Activated CD8-positive, alpha-beta T cell treated with anti-CD3 and anti-CD28 coated beads, Interleukin-2, amount 10 ng/mL, durations not matched to agents 7 days and 5 days (primary cell): ENCODE data around the gene SLC9A1. TPM values are rescaled to one million over a fixed set of nuclear protein-coding genes. Genes with fewer than 3 reads are reported as not detected.

Source experiments
- ATAC-seq: fragments of 150-1000 bp; cut with Tn5 transposase; one replicate; pipeline ENCODE4 v1.10.0; 2021; ENCODE audit warnings: moderate library complexity
- CTCF ChIA-PET: fragments of 350-600 bp; sonication (Branson Sonifier 250); formaldehyde crosslinking; loops from one replicate; lab custom pipeline; 2021; ENCODE audit warnings: antibody characterized with exemption; lab: Charles Lee
- POLR2A ChIA-PET: fragments of 350-600 bp; sonication (Branson Sonifier 250); formaldehyde crosslinking; loops from one replicate; lab custom pipeline; 2021; ENCODE audit warnings: antibody characterized with exemption; lab: Charles Lee
- DNase-seq: peaks from one replicate; pipeline ENCODE4 v3.0.0-alpha.2; 2020
- H3K27ac Mint-ChIP-seq: one replicate; pipeline ENCODE4 v1.8.0; 2021; ENCODE audit warnings: mild to moderate bottlenecking, mixed read lengths
- H3K27me3 Mint-ChIP-seq: one replicate; pipeline ENCODE4 v1.8.0; 2021; ENCODE audit warnings: low read depth, mixed read lengths
- H3K36me3 Mint-ChIP-seq: one replicate; pipeline ENCODE4 v1.8.0; 2021; ENCODE audit warnings: low read depth, mixed read lengths
- H3K4me1 Mint-ChIP-seq: one replicate; pipeline ENCODE4 v1.8.0; 2021; ENCODE audit warnings: low read depth, mixed read lengths
- H3K4me3 Mint-ChIP-seq: one replicate; pipeline ENCODE4 v1.8.0; 2021; ENCODE audit warnings: mild to moderate bottlenecking, mixed read lengths
- H3K9me3 Mint-ChIP-seq: one replicate; pipeline ENCODE4 v1.8.0; 2022; ENCODE audit warnings: mixed read lengths; ENCODE audit not compliant: insufficient read depth
- total RNA-seq, 2 experiments: library from RNA; stranded (reverse); gene quantifications; one replicate each; pipeline ENCODE4 v1.2.3, GENCODE V29; 2021

SLC9A1 gene
- total RNA-seq, 2 experiments from 2014 or later: 28.3 to 29.0 TPM

GRCh38 chr1:27150641-27151040 is 4.3 kb downstream of the SLC9A1 start:
- CTCF ChIA-PET: interaction anchor here (1.0 to 7.4 kb wide), 4 partner anchors 11 to 49 kb away, joined by 3 to 110 read pairs (median 4); no protein-coding TSS in a partner anchor
- peaks cover 59% of the 10 kb centered on the region for H3K4me1 Mint-ChIP-seq
- H3K27ac Mint-ChIP-seq: no peak overlapping the region

DNA sequence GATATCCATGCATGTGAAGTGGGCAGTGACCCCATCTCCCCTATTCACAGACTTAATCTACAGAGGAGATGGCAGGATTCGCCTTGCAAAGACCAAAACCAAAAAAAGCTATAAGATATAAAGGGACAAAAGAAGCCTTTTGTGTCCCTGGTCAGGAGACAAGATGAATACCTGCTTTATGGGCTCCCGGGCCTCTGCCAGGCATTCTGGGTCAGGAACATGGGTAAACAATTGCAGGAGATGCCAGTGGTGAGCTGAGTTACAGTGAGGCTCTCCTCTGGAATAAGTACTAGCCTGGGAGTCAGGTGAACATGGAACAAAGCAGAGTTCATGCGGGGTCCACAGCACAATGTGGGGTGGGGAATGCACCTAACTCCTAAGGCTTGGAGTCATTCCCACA is 4.7 kb downstream of the SLC9A1 start:
- H3K27me3 Mint-ChIP-seq: no peaks in the 10 kb centered on the region
- no peak for DNase-seq
- no peak overlapping the region for H3K27ac Mint-ChIP-seq
- no peak for ATAC-seq
- peaks cover 11% of the 10 kb centered on the region for H3K36me3 Mint-ChIP-seq
- H3K9me3 Mint-ChIP-seq: no peaks in the 10 kb centered on the region
- peaks cover 55% of the 10 kb centered on the region for H3K4me1 Mint-ChIP-seq
- H3K4me3 Mint-ChIP-seq: no peak overlapping the region
- ChIA-PET CTCF (interaction anchor here (0.6 to 7.4 kb wide), 5 partner anchors 10 to 231 kb away, joined by 3 to 110 read pairs (median 3); no protein-coding TSS in a partner anchor), POLR2A (interaction anchor here (0.6 to 1.0 kb wide), 4 partner anchors 14 to 113 kb away, joined by 3 read pairs; no protein-coding TSS in a partner anchor)

More at GRCh38 chr1:27150641-27151040, 4.3 kb downstream of the SLC9A1 start:
- no peak for DNase-seq
- POLR2A ChIA-PET: interaction anchor here (0.6 to 0.7 kb wide), 2 partner anchors 15 to 17 kb away, joined by 3 read pairs; no protein-coding TSS in a partner anchor
- Mint-ChIP-seq H3K4me3 (no peak overlapping the region), H3K9me3 (no peaks in the 10 kb centered on the region), H3K27me3 (no peaks in the 10 kb centered on the region), H3K36me3 (peaks cover 8% of the 10 kb centered on the region)
- no peak for ATAC-seq

DNA sequence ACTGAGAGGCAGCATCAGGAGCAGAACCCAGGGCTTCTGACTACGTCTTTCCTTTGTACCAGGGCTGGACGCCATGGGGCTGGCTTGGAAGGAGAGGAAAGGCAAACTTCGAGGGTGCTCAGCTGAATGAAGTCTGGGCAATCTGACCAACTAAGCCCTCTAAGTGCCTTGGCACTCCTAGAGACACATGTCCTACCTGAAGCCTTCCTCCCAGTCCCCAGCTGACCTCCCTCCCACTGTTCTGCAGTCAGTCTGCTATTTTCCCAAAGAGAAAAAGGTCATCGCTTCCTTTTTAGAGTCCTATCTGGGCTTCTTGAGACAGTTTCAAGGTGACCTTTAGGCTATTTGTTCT is 5.2 kb downstream of the SLC9A1 start:
- Mint-ChIP-seq H3K27me3 (no peaks in the 10 kb centered on the region), H3K4me3 (no peak overlapping the region), H3K9me3 (no peaks in the 10 kb centered on the region), H3K27ac (no peak overlapping the region), H3K4me1 (peaks cover 53% of the 10 kb centered on the region), H3K36me3 (peaks cover 14% of the 10 kb centered on the region)
- DNase-seq (no peak), ATAC-seq (no peak)
- ChIA-PET POLR2A (interaction anchor here (1.0 to 1.7 kb wide), 3 partner anchors 13 to 113 kb away, joined by 3 to 8 read pairs (median 3); no protein-coding TSS in a partner anchor), CTCF (interaction anchor here (0.6 to 7.4 kb wide), 5 partner anchors 10 to 231 kb away, joined by 3 to 110 read pairs (median 5); no protein-coding TSS in a partner anchor)

DNA sequence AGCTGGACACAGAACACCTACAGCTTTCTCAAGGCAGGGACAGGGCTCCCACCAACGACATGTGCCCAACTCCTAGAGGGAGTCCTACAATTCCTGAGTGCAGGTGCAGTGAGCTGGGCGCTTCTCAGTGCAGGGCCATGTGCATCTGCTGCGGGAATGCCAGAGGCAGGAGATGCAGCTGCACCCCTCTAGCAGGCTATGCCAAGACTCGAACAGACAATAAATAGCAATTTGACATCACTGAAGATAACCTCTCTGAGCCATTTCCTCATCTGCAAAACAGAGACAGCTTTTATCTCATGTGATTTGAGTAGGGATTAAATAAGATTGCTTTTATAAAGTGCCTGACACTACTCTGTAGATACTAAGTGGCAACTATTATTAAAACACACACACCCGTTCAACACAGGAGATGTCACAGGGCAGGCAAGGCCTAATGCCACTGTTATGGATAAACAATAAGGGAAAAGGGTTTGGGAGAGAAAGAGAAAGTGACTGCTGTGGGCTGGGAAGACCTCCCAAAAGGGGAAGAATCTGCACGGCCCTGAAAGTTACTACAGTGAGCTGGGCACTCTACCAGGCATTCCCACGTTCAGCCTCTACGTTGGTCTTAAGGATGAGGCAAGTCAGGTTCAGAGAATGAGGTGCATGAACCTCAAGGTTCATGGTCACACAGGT is 5.7 kb downstream of the SLC9A1 start:
- Mint-ChIP-seq H3K9me3 (no peaks in the 10 kb centered on the region), H3K4me3 (no peak overlapping the region), H3K27ac (no peak overlapping the region), H3K4me1 (peaks cover 49% of the 10 kb centered on the region), H3K27me3 (no peaks in the 10 kb centered on the region), H3K36me3 (peaks cover 14% of the 10 kb centered on the region)
- no peak for DNase-seq
- ChIA-PET CTCF (interaction anchor here (0.8 to 7.4 kb wide), 5 partner anchors 9 to 148 kb away, joined by 3 to 110 read pairs (median 4); no protein-coding TSS in a partner anchor), POLR2A (interaction anchor here (1.0 to 1.7 kb wide), 3 partner anchors 12 to 112 kb away, joined by 3 to 8 read pairs (median 3); no protein-coding TSS in a partner anchor)
- ATAC-seq: no peak

DNA sequence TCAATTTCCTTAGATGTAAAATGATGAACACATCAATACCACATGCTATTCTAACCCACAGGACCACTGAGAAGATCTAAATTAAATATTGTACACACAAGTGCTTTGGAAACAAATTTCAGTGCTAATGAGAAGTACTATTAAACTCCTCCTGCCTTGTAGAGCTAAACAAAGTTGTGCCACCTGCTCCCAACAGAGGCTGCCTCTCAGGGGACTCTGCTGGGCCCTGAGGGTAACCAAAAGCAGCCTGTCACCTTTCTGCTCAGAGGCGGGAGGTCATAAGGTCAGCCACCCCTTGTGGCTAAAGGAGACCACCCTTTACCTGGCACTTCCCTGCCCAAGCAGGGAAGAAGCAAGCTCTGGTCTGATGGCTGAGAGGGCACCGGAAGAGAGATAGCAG is 6.3 kb downstream of the SLC9A1 start:
- Mint-ChIP-seq H3K4me3 (no peak overlapping the region), H3K27ac (no peak overlapping the region)

DNA sequence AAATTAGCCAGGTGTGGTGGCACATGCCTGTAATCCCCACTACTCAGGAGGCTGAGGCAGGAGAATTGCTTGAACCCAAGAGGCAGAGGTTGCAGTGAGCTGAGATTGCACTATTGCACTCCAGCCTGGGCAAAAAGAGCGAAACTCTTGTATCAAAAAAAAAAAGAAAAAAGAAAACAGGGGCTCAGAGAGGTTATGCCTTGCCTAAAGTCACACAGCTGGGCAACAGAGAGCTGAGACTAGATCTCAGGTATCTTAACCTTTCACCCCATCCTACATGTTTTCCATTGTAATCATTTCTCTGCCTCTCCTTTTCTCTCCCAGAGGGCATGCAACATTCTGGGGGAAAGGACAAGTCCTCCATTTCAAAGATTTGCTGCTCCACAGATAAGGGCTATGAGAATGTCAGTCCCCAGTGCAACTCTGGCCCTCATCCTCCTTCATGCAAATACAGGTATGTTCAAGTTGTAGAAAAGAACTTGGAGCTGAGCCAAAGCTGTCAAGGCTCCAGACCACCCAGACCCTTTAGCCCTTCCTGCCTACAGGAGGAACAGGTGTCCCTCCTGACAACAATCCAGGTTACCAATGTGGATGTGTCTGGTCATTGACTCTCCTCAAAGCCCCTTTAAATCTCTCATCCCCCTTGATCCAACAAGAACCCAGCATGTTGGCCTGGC is 6.9 kb downstream of the SLC9A1 start:
- ATAC-seq (no peak), DNase-seq (no peak)
- Mint-ChIP-seq H3K27ac (no peak overlapping the region), H3K27me3 (no peaks in the 10 kb centered on the region), H3K36me3 (peaks cover 14% of the 10 kb centered on the region), H3K9me3 (no peaks in the 10 kb centered on the region), H3K4me3 (no peak overlapping the region), H3K4me1 (peaks cover 42% of the 10 kb centered on the region)
- ChIA-PET CTCF (interaction anchor here (1.0 to 7.4 kb wide), 3 partner anchors 8 to 102 kb away, joined by 3 to 110 read pairs (median 5); no protein-coding TSS in a partner anchor), POLR2A (interaction anchor here (1.7 kb wide), 1 partner anchor 11 kb away, joined by 8 read pairs; no protein-coding TSS in a partner anchor)

More for the DNA sequence above, 6.3 kb downstream of the SLC9A1 start:
- H3K4me1 Mint-ChIP-seq: peaks cover 43% of the 10 kb centered on the region
- ChIA-PET CTCF (interaction anchor here (0.8 to 7.4 kb wide), 6 partner anchors 9 to 148 kb away, joined by 3 to 110 read pairs (median 4); no protein-coding TSS in a partner anchor), POLR2A (interaction anchor here (1.7 kb wide), 1 partner anchor 11 kb away, joined by 8 read pairs; no protein-coding TSS in a partner anchor)
- no peaks in the 10 kb centered on the region for H3K27me3 Mint-ChIP-seq
- DNase-seq (no peak), ATAC-seq (no peak)
- no peaks in the 10 kb centered on the region for H3K9me3 Mint-ChIP-seq
- H3K36me3 Mint-ChIP-seq: peaks cover 14% of the 10 kb centered on the region

GRCh38 chr1:27145934-27146354 is 9.0 kb downstream of the SLC9A1 start:
- Mint-ChIP-seq H3K4me3 (no peak overlapping the region), H3K9me3 (no peaks in the 10 kb centered on the region), H3K27me3 (no peaks in the 10 kb centered on the region), H3K27ac (no peak overlapping the region), H3K36me3 (peaks cover 12% of the 10 kb centered on the region), H3K4me1 (peaks cover 34% of the 10 kb centered on the region)
- DNase-seq (no peak), ATAC-seq (no peak)
- ChIA-PET POLR2A (interaction anchor here (2.6 kb wide), 1 partner anchor 9 kb away, joined by 18 read pairs; the partner anchor contains the start of gene SLC9A1), CTCF (interaction anchor here (1.3 to 2.6 kb wide), 3 partner anchors 9 to 101 kb away, joined by 4 to 7 read pairs (median 7); partner anchors contain the start of gene SLC9A1)

DNA sequence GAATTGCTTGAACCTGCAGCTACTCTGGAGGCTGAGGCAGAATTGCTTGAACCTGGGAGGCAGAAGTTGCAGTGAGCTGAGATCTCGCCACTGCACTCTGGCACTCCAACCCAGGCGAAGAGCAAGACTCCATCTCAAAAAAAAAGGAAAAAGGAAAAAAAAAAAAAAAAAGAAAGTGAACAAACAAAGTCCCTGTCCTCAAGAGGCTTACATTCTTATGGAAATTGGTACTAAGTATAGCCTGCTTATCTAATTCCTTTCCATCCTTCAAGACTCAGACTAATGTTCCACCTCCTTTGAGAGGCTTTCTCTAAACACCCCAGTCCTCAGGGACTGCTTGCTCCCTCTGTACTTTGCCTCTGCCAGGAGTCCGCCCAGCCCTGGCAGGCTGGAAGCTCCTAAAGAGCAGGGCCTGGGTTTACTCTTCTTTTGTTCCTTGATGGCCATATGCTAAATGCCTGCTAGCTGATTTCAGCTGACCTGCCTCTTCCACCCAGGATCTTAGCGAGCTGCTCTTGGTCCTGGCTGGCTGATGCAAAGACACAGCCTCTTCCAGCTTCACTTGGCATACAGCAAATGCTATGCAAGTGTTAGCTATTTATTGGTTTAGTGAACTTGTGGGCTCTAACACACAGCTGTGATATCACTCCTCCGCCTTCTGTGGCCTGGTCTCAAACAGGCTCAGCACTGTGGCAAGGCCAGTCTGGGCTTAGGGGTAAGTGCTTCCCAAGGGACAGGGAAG is 9.8 kb downstream of the SLC9A1 start:
- no peak overlapping the region for H3K27ac Mint-ChIP-seq
- no peaks in the 10 kb centered on the region for H3K9me3 Mint-ChIP-seq
- no peak for DNase-seq
- ATAC-seq: no peak
- H3K4me1 Mint-ChIP-seq: peaks cover 34% of the 10 kb centered on the region
- H3K4me3 Mint-ChIP-seq: no peak overlapping the region
- H3K36me3 Mint-ChIP-seq: peaks cover 13% of the 10 kb centered on the region
- CTCF ChIA-PET: interaction anchor here (1.3 to 2.6 kb wide), 3 partner anchors 9 to 100 kb away, joined by 4 to 7 read pairs (median 7); partner anchors contain the start of gene SLC9A1
- H3K27me3 Mint-ChIP-seq: no peaks in the 10 kb centered on the region
- POLR2A ChIA-PET: interaction anchor here (2.6 kb wide), 1 partner anchor 10 kb away, joined by 18 read pairs; the partner anchor contains the start of gene SLC9A1

- Mint-ChIP-seq H3K9me3 (no peaks in the 10 kb centered on the region), H3K27me3 (no peaks in the 10 kb centered on the region), H3K4me3 (no peak overlapping the region), H3K4me1 (peaks cover 33% of the 10 kb centered on the region), H3K27ac (no peak overlapping the region), H3K36me3 (peaks cover 14% of the 10 kb centered on the region)
- ATAC-seq (no peak), DNase-seq (no peak)
- ChIA-PET CTCF (interaction anchor here (1.2 to 9.6 kb wide), 2 partner anchors 8 to 519 kb away, joined by 3 to 110 read pairs; partner anchors contain the start of gene SLC9A1), POLR2A (interaction anchor here (2.1 to 2.6 kb wide), 2 partner anchors 10 to 11 kb away, joined by 18 to 22 read pairs; partner anchors contain the start of gene SLC9A1)
Measured at GRCh38 chr1:27144049-27144748, 10.7 kb downstream of the SLC9A1 start.

GRCh38 chr1:27143401-27143800 is 11.5 kb downstream of the SLC9A1 start:
- H3K27ac Mint-ChIP-seq: no peak overlapping the region
- no peak for ATAC-seq

More at GRCh38 chr1:27143401-27143800, 11.5 kb downstream of the SLC9A1 start:
- H3K9me3 Mint-ChIP-seq: no peaks in the 10 kb centered on the region
- peaks cover 31% of the 10 kb centered on the region for H3K4me1 Mint-ChIP-seq
- H3K4me3 Mint-ChIP-seq: no peak overlapping the region
- ChIA-PET POLR2A (interaction anchor here (2.1 kb wide), 1 partner anchor 11 kb away, joined by 22 read pairs; the partner anchor contains the start of gene SLC9A1), CTCF (interaction anchor here (1.1 to 9.6 kb wide), 3 partner anchors 8 to 520 kb away, joined by 3 to 110 read pairs (median 3); partner anchors contain the start of gene SLC9A1)
- peaks cover 14% of the 10 kb centered on the region for H3K36me3 Mint-ChIP-seq
- no peaks in the 10 kb centered on the region for H3K27me3 Mint-ChIP-seq
- no peak for DNase-seq
